ENCODE measurements around the gene GAPDHS. TPM values are rescaled to one million over a fixed set of nuclear protein-coding genes. Genes with fewer than 3 reads are reported as not detected.

GAPDHS gene
- polyA plus RNA-seq, 1 donor, result not detected

- DNase-seq, result peak; percentile 67
Measured at GRCh38 chr19:35557539-35558399, 24.5 kb downstream of the GAPDHS start.

DNA sequence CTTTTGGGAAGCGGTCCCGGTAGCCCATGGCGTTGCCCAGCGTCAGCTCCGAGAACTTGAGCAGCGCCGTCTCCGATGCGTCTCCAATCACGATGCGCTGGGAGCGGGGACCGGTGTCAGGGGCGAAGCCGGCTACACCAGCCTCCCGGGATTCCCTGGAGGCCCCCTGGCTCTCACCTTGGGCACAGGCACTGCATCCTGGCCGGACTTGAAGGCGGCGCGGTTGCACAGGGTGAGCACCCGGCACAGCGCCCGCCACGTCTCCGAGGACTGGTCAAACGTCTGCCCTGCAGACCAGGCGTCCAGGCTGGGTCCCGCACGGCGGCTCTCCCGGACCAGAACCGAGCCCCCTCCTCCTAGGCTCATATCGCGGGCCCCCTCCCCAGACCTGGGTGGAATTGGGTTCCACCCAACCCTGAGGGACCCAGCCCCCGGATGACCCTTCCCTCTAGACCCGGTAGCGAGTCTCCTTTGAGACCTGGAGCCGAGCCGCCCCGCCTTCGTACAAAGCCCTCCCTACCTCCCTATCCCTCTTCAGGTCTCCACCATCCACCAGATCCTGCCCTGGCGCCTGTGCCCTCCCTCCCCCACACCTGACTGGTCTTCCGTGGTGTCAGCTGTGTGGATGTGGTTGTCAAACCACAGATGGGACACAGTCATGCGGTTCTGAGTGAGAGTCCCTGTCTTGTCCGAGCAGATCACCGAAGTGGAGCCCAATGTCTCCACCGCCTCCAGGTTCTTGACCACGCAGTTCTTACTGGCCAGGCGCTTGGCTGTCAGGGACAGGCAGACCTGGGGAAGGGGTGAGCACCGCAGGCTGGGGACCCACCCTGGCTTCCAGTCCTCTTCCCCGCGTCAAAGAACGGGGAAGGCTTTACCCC, 25.4 kb downstream of the GAPDHS start:
- DNase-seq, result no peak

GRCh38 chr19:35559281-35559659, 26.0 kb downstream of the GAPDHS start:
- no peak for DNase-seq

- DNase-seq, result no peak
Measured at GRCh38 chr19:35559781-35560180, 26.5 kb downstream of the GAPDHS start.

GRCh38 chr19:35560271-35560670, 27.0 kb downstream of the GAPDHS start:
- DNase-seq, result no peak

- no peak for DNase-seq
Measured at GRCh38 chr19:35560677-35561076, 27.4 kb downstream of the GAPDHS start.

GRCh38 chr19:35561436-35561835, 28.2 kb downstream of the GAPDHS start:
- no peak for DNase-seq

DNA sequence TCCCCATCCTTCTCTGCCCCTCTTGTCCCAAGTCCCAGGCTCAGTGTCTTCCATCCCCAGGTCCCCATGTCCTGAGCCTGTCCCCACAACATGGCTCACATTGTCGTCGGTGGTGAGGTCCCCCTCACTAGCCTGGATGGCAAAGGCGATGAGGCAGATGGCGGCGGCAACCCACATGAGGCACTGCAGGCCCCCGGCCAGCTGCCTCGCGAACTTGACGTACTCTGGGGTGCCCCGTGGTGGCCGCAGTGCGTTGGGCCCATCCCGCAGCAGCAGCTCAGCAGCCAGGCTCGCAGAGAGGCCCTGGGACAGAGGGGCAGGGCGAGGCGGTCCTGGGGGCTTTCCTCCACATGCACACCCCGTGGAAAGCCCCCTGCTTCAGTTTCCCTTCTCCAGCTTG, 29.1 kb downstream of the GAPDHS start:
- DNase-seq, result no peak

DNA sequence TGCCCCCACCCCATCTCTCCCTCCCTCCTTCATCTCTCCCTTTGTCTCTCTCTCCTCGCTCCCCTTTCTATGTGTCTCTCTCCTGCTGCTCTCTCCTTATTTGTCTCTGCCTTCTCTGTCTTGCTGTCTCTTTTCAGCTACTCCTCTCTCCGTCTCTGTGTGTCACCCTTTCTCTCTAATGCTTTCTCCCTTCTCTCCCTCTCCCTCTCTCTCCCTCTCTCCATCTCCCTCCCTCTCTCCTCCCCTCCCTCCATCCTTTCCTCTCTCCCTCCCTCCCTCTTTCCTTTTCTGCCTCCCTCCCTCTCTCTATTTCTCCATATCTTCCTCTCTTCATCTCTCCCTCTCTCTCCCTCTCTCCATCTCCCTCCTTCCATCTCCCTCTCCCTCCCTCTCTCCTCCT, 29.5 kb downstream of the GAPDHS start:
- no peak for DNase-seq

DNA sequence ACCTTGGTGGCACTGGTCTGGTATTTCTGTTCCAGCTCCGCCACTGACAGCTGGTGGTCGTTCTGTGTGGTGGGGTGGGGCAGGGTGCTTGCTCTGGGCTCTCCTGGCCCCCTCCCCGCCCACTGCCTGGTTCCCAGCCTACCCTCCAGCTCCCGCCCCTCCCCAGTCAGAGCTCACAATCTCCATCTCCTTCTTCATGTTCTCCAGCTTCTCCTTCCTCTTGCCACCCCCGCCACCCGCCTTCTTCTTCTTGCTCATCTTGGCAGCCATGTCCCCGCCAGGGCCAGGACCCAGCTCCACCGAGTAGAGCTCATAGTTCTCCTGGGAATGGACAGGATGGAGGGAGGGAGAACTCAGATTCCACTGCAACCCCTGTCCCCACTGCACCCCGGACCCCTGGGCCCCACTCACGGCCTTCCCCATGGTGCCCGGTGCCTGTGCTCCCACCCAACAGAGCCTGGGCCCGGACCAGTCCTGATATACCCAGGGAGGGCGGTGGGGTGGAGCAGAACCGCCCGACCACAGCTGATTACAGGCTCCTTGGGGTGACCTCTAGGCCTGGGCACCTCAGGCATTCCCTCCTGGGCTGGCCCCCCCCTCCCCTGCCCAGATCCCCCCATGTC, 30.1 kb downstream of the GAPDHS start, which contains the start of gene ATP4A:
ATP4A (minus strand) TSS at position 452 of the 623 bp plus-strand sequence; CDS start at position 423, 29 bp downstream.
- DNase-seq, result no peak

GRCh38 chr19:35565016-35565856, 32.0 kb downstream of the GAPDHS start:
- no peak for DNase-seq

- DNase-seq, result no peak
Measured at GRCh38 chr19:35566738-35567137, 33.5 kb downstream of the GAPDHS start.

DNA sequence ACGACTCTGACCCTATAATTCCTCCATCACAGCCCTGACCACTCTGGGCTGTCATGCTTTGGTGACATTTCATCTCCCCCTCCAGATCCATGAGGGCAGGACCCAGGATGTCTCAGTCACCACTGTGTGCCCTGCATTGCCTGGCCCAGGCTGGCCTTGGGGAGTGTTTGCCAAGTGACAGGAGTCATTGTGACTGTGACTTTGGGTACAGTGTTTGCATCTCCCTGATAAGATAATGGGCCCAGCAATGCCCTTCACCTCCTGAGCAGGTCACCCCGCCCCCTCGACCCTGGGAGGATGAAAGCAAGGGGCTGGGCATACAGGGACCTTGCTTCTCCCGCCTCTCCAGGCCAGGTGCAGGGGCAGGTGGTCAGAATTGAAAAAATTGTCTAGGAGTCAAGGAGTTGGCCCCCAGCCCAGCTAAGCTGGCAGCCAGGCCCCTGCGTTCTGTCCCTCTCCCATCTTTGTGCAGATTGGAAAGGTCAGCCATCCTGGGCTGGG, 36.1 kb downstream of the GAPDHS start:
- DNase-seq, result no peak

- no peak for DNase-seq
Measured at GRCh38 chr19:35571406-35571965, 38.2 kb downstream of the GAPDHS start.

DNA sequence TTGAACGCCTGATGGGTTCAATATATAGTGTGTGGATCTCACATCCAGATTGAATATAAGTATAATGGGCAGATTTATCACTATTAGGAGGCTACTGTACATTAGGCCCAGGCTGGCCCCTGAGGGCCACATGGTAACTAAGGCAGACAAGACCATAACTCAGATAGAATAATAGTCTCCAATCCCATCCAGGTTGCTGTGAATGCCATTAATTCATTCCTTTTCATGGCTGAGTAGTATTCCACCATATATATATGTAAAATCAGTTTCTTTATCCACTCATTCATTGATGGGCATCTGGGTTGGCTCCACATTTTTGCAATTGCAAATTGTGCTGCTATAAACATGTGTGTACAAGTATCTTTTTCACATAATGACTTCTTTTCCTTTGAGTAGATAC, 44.7 kb downstream of the GAPDHS start:
- no peak for DNase-seq

- DNase-seq, result no peak
Measured at GRCh38 chr19:35578707-35579106, 45.5 kb downstream of the GAPDHS start.

- no peak for DNase-seq
Measured at GRCh38 chr19:35582760-35583159, 49.5 kb downstream of the GAPDHS start.

DNA sequence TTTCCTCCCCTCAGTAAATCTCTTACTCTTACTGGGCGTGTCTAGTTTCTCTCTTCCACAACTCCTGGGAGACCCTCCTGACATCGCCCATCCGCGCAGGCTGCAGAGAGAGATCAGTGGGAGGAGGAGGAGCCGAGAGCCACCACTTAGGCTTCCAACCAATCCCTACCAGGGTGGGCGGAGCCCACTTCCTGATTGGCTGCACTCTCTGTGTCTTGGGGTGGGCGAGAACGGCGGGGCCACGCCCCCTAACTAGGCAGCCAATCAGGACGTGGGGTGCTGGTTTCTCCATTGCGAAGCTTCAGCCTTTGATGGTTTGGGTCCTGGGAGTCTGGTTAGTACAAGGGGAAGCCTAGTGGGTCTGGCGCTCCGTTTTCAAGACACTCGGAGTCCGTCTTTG, 52.6 kb downstream of the GAPDHS start, which contains the start of gene PMIS2:
PMIS2 (plus strand) TSS at position 326 of the 400 bp plus-strand sequence. CDS start 87 bp downstream, outside the sequence.
- DNase-seq, result no peak

GRCh38 chr19:35587321-35587720, 54.1 kb downstream of the GAPDHS start:
- no peak for DNase-seq

DNA sequence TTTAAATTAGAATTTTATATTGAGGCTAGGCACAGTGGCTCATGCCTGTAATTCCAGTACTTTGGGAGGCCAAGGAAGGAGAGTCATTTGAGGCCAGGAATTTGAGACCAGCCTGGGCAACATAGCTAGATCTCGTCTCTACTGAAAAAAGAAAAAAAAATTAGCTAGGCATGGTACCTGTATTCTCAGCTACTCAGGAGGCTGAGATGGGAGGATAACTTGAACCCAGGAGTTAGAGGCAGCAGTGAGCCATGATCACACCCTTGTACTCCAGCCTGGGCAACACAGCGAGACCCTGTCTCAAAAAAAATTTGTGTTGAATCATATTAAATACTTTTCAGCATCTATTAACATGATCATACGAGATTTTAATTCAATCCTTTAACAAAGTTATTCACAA, 57.6 kb downstream of the GAPDHS start:
- no peak for DNase-seq

DNA sequence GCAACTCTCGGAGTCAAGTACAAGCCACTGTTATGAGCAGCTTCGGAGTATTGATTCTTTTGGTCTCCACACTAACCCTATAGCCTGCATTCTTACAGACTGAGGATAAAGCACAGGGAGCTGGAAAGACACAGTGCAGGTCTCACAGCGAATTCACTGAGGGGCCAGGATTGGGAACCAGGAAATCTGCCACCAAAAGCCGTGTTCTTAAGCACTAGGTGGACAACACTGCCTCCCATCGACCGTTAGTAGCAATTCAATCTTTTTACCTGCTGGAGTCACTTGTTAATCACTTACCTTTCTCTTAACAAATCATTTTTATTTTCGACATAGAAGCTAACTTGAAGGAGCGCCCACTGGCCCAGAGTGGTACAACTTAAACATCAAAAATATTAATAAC, 59.0 kb downstream of the GAPDHS start:
- DNase-seq, result peak; percentile 46
